CD4-positive, alpha-beta T cell treated with Interferon alpha-2 for 1 hour (primary cell): ENCODE results near the gene GPC6.
"Not testable (repeated sequence)": the region's sequence is repeated elsewhere in the genome, so short reads cannot be mapped to it uniquely, and the experiment has no call there.

Experiments
- DNase-seq, 2 donors: peaks; one replicate each; pipeline ENCODE4 v3.0.0-alpha.2; 2020 to 2022

GPC6 gene

DNA sequence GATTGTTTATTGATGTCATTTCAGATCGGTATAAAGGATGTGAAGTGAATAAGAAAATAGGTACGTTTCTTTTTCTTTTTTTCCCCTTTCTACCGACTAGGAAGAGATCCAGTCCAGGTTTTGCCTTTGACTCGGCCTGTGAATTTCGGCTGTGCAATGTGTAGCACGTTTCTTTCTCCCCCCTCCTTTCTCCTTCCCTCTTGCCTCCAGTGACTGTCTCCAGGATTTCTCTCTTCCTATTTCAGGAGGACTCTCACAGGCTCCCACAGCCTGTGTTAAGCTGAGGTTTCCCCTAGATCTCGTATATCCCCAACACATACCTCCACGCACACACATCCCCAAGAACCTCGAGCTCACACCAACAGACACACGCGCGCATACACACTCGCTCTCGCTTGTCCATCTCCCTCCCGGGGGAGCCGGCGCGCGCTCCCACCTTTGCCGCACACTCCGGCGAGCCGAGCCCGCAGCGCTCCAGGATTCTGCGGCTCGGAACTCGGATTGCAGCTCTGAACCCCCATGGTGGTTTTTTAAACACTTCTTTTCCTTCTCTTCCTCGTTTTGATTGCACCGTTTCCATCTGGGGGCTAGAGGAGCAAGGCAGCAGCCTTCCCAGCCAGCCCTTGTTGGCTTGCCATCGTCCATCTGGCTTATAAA lies at the start of gene GPC6:
Gene GPC6 (plus strand): TSS at position 185 of the 657 bp plus-strand sequence.
- no peak for DNase-seq

DNA sequence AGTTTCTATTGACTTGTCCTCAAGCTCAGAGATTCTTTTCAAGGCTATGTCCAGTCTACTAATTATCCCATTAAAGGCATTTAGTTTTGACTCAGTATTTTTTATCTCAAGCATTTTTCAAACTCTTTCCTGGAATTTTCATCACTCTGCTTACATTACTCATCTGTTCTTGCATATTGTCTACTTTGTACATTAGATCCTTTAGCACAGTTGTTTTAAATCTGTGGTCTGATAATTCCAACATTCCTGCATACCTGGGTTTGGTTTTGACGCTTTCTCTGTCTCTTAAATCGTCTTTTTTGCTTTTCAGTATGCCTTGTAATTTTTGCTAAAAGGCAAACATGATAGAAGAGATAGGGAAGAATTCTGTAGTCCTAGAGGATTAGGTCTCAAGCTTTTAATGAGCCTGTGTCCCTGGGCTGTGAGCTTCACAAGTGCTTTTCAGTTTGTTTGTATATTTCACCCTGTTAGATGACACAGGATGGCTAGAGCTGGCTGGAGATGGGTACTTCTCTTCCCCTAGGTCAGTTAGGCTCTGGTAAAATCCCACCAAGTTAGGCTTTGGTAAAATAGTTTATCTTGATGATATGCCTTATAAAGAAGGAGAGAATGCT lies 46.1 kb upstream of the GPC6 start:
- DNase-seq = no peak

- no peak for DNase-seq
Measured at GRCh38 chr13:93182406-93182805, 44.2 kb upstream of the GPC6 start.

GRCh38 chr13:93183302-93183701 lies 43.3 kb upstream of the GPC6 start:
- DNase-seq = no peak

- no peak for DNase-seq
Measured at GRCh38 chr13:93190006-93190405, 36.6 kb upstream of the GPC6 start.

DNA sequence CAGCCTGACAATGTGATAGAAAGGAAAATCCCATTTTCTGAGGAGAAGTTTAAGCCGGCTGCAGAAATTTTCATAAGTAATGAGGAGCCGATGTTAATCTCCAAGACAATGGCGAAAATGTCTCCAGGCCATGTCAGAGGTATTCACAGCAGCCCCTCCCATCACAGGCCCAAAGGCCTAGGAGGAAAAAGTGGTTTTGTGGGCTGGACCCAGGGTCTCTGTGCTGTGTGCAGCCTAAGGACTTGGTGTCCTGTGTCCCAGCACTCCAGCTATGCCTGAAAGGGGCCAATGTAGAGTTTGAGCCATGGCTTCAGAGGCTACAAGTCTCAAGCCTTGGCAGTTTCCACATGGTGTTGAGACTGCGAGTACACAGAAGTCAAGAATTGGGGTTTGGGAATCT lies 32.9 kb upstream of the GPC6 start:
- no peak for DNase-seq

DNA sequence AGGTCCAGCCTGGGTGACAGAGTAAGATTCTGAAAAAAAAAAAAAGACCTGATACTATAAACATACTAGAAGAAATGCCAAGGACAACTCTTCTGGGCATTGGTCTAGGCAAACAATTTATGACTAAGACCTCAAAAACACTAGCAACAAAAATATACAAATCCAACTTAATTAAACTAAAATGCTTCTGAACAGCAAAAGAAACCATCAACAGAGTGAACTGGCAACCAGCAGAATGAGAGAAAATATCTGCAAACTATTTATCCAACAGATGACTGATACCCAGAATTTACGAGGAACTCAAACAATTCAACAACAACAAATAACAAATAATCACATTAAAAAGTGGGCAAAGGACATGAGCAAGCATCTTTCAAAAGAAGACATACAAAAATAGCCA lies 26.8 kb upstream of the GPC6 start:
- DNase-seq = no peak

GRCh38 chr13:93200626-93201025 lies 26.0 kb upstream of the GPC6 start:
- no peak for DNase-seq

DNA sequence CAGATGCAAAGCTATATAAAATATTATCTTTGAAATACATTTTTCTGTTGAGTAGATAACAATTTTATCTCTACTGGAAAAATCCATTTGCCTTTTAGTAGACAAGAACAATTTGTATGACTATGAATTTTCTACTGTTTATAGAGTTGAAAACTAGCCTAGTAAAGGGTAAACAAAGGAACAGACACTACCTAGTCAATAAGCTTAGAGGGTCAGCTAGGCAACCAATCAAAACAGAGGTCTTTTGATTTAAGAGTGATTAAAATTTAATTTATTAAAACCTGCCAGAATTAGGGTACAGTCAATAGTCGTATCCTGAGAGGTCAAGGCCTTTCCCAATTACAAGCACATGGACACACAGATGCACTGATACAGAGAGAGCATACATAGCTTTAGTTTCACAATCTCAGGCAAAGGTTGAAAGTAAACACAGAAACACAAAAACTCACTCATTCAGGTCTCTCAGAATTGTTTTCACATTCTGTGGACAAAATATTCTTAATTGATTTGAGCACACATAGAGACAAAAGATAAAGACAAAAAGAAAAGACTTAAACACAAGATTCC lies 24.5 kb upstream of the GPC6 start:
- DNase-seq = no peak

- not testable (repeated sequence) for DNase-seq
Measured at GRCh38 chr13:93206778-93207392, 19.7 kb upstream of the GPC6 start.

DNA sequence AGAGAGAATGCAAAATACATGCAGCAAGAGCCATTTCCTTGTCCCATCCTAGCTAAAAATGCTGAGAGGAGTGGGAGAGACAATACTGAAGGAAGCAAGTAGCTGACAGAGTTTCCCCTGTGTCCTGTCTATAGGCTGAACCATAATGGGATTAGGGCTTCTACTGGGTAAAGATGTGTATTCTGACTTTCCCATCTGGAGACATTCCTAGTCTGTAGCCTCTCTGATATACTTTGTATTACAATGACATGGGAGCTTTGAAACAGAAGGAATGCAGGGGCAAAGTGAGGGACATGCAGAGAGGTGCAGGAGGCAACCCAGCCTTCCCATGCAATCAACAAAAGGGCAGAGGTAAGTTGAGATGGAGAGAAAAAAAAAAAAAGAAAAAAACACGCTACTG lies 10.5 kb upstream of the GPC6 start:
- no peak for DNase-seq

DNA sequence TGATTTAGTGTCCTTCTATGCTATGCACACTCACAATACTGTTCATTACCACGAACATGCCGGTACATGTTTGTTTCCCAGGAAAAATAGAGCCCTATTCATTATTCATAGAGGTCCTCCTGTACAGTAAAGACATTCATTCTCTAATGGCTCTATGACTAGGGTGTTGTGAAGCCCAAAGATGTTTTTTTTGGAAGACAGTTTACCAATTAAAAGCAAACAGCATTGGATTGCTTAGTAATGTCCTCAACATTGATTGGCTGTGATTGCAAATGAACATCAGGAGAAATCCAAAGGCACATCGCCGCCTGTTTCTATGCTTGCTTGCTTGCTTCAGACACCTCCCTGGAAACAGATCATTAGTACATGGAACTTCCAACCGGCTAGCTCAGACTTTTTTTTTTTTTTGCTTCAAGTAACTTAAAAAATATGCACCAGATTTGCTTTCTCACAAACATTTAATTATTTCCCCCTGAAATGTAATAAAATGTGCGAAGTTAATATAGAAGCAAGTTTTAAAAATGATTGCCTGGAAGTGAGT lies 8.8 kb upstream of the GPC6 start:
- no peak for DNase-seq

- no peak for DNase-seq
Measured at GRCh38 chr13:93218583-93218982, 8.0 kb upstream of the GPC6 start.

- no peak for DNase-seq
Measured at GRCh38 chr13:93220073-93220472, 6.5 kb upstream of the GPC6 start.

- no peak for DNase-seq
Measured at GRCh38 chr13:93222976-93223375, 3.6 kb upstream of the GPC6 start.

GRCh38 chr13:93224535-93224934 lies 2.1 kb upstream of the GPC6 start:
- no peak for DNase-seq

DNA sequence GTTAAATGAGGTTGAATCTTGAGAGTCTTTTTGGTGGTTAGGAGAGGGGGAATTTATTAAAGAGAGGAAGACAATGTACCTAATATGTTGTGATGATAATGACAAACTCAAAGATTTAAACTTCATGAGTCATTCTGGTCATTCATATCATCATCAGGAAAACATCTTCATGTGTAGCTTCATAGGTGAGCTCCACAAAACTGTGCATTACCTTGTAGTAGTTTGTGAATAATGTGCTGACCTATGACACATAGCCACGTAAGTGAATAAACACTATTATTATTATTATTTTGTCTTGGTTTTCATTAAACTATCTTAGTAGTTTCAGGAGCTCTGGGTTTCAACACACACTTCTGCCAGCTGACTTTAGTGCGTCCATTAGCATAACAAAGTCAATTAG lies 997 bp upstream of the GPC6 start:
- DNase-seq = no peak

DNA sequence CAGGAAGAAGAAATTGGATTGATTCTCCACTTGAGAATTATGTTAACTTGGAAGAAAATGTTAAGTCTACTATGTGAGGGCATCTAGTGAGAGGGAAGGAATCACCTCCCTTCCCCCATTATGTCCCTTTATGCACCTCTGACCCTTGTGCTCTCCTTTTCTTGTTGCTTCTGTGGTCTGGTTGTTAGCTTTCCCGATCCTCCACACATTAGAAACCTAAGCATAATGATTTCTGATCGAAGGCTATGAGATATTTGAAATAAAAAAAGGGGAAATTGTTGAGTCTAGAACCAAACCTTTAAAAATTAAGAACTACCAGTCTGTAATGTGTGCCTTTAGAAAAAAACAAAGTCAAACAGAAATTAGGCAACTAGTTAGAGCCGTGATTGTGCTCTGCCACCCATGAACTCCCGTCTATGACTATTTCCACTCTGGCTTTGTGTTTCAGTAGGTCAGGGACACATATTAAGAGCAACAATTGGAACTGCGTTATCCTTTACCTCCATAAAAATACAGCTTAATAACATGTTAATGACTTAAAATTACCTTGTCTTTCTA lies 463 bp upstream of the GPC6 start:
- no peak for DNase-seq

DNA sequence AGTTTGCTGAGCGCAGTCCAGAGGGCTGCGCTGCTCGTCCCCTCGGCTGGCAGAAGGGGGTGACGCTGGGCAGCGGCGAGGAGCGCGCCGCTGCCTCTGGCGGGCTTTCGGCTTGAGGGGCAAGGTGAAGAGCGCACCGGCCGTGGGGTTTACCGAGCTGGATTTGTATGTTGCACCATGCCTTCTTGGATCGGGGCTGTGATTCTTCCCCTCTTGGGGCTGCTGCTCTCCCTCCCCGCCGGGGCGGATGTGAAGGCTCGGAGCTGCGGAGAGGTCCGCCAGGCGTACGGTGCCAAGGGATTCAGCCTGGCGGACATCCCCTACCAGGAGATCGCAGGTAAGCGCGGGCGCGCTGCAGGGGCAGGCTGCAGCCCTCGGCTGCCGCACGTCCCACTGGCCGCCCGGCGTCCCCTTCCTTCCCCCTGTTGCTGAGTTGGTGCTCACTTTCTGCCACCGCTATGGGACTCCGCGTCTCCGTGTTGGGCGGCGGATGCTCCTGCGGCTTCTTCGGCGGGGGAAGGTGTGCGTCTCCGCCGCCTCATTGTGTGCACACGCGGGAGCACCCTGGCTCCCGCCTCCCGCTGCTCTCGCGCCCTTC lies 772 bp downstream of the GPC6 start:
- no peak for DNase-seq

GRCh38 chr13:93227878-93228642 lies 1.5 kb downstream of the GPC6 start:
- DNase-seq = no peak

DNA sequence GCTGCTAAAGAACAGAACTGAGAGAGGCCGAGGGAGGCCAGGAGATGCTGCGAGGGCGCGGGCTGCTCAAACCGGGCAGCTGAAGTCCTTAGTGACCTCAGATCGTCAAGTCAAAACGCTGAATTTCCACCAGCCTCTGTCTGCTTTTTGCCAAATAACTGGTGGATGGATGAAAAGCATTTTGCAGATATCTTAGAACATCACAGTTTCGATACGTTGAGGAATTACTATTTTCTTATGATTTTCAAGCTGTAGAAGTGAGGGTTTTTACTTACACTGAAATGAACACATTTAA lies 2.0 kb downstream of the GPC6 start:
- no peak for DNase-seq

DNA sequence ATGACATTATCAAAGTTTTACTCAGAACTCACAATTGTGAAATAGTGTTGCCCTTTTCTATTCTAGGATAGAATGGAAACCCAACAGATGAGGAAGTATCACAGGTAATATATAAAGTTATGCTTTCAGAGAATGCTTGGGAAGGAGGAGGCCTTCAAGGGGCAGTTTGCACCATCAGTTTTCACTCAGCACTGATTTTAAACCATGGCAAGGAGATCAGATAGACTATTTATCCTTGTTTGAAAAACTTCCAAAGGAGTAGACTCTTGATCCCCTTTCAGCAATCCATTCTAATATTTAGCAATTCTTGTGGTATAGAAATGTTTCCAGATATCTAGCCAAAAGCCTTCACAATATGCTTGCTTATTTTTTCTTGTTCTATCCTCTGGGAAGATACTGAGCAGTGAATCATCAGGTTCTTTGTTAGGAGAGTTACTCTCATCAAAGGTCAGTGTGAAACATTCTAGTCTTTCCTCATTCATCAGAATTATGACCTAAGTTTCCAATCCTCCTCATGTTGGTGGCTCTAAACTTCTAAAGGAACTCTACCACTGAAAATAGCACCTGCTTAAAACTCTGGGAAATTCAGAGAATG lies 3.8 kb downstream of the GPC6 start:
- no peak for DNase-seq
